OCI-M1 (cell line): ENCODE data around the gene SPARC.

Experiments
- DNase-seq: peaks from one replicate; lab custom pipeline; 2025; lab: John Stamatoyannopoulos, UW

SPARC gene

DNA sequence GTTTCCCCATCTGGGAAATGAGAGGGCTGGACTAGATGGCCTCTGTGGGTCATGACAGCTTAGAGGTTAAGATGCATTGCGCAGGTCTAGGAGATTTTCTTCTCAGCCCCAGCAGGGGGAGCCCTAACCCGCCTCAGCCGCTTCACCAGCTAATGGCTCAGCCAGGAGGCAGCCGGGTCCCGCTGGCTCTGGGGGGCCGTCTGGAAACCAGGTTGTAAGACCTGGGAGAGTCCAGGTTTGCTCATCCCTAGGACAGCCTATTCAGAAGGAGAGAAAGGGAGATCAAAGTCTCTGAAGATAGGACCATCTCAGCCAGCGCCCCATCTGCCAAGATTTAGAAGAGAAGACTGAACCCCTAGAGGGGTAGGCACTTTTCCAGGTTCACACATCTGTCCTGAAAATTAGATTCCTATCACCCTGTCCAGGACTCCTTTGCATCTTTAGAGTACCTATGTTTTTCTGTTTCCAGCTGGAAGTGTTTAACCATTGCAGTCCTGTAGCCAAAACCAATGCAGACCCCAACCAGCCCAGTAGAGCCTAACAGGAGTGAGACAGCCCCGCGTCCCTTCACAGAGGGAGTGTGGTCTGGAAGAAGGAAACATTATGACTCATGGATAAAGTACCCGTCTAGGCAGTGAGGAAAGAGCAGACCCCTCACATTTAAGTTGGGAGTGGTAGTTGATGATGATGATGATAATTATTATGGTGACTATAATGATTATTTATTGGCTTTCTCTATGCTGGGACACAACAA is 27.5 kb downstream of the SPARC start:
- peak; percentile 85 for DNase-seq

DNA sequence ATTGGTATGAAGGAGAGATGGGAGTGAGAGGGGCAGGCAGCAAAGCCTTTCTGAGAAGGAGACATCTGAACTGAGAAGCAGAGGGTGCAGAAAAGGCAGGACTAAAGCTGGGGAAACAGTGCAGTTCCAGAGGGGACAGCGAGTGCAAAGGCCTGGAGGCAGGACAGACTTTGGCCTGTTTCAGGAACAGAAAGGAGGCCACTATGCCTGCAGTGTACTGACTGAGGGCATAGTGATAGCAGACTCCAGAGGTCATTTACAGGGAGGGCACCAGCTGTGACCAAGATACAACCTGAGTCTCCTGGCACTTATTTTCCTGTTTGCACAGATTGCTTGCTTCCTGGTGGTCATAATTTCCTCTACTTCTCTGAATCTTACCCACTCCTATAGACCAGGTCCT is 29.6 kb downstream of the SPARC start:
- DNase-seq = no peak

DNA sequence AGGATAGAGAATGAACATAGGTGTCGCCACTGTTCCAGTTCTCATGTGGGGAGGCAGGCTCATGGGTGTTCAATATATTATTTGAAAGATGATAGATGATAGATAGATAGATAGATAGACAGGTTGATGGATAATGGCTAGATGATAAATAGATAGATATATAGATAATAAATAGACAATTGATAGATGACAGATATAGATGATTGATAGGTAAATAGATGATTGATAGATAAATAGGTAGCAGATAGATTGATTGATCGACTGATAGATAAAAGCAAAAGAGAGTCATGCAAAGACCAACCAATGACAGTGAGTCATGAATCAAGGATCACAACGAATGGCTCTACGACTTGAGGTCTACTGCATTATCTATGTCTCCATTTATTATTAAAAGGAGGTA is 30.4 kb downstream of the SPARC start:
- DNase-seq = no peak

DNA sequence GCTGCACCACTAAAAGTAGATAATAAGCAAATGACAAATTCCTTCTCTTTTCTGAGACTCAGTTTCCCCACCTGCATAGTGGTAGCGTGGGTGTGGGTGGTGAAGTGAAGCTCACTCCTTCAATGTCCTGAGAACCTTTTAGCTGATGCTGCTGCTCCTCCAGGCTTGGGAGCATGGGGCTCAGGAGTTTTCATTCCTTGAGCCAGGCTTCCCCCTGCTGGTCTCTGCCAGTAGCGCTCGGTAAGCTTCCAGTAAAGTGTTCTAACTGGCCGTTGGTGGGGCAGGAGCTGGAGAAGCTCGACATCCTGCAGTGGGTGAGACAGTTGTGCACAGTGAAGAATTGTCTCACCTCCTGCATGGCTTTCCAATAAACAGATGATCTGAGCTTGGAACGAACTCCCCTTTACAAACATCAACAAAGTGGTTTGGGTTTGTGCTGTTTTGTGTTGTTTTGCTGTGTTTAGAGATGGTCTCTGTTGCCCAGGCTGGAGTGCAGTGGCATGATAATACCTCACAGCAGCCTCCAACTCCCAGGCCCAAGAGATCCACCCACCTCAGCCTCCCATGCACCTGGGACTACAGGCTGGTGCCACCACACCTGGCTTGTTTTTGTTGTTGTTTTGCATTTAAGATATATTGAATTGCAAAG is 34.6 kb downstream of the SPARC start:
- peak; percentile 88 for DNase-seq

DNA sequence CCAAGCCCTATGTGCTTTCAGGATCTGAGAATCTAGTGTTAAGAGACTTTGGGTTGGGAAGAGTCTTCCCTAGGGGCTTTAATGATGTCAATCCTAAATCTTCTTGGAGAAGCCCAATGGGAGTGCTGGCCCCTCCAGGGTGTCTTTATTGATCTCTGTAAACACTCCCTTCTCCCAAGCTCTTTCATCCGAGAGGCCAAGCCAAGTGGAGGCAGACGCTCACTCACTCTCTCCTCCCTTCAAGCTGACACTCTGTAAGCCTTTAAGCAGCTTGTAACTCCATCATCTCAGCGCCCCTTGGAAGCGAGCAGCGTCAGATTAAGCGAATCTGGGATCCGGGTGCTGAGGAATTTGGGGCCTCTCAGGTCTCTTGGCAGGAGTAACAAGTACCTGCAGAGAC is 37.7 kb downstream of the SPARC start:
- no peak for DNase-seq

- DNase-seq = no peak
Measured at GRCh38 chr5:151648089-151648488, 38.6 kb downstream of the SPARC start.

DNA sequence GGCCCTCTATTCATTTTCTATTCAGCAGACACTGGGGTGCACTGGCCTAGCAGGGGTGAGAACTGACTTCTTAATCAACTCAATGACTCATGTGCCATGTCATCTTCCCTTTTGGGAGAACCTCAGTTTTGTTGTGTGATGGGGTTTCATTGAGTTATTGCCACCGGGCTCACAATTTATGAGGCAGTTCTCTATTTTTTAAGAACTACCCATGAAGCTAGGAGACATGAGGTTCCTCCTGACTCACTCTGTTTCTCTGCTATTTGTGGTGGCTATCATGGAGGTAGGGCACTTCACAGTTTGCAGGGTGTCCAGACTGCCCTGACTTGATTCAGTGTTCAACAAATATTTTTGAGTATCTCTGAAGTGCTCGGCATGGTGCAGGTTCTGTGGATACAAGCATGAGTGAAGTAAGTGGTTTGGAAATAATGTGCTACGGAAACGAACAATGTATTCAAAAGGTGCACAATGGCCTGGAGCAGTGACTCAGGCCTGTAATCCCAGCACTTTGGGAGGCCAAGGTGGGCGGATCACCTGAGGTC is 39.3 kb downstream of the SPARC start:
- DNase-seq = no peak

DNA sequence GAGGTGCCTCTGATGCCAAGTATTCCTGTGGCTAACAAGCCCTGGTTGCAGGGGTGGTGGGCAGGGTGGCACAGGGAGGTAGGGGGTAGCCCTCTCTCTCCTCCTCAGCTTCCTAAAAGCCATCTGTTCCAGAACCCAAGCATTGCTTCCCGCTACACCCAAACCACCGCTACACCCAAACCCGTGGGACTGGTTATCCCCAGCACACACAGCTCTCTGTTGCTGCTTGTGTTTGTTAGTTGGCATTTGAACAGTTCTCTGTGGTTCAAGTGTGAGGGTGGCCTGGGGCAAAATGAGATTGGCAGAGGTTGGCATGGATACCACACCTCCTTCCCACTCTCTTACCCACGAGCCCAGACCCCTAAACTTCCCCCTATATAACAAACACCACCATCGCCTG is 40.4 kb downstream of the SPARC start:
- DNase-seq = no peak

DNA sequence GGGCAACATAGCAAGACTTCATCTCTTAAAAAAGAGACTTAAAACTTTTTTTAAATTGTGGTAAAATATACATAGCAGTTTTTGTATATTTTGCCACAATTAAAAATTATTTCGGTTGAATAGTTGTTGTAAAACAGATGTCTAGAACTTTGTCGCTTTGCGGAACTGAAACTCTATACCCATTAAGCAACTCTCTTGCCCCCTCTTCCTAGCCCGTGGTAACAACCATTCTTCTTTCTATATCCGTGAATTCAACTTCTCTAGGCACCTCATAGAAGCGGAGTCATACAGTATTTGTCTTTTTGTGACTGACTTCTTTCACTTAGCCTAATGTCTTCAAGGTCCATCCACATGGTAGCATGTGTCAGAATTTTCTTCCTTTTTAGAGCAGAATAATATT is 43.3 kb downstream of the SPARC start:
- DNase-seq = no peak

GRCh38 chr5:151642472-151643140 is 44.1 kb downstream of the SPARC start:
- DNase-seq = no peak

GRCh38 chr5:151638619-151639018 is 48.1 kb downstream of the SPARC start:
- no peak for DNase-seq

GRCh38 chr5:151637676-151638075 is 49.0 kb downstream of the SPARC start:
- DNase-seq = no peak

DNA sequence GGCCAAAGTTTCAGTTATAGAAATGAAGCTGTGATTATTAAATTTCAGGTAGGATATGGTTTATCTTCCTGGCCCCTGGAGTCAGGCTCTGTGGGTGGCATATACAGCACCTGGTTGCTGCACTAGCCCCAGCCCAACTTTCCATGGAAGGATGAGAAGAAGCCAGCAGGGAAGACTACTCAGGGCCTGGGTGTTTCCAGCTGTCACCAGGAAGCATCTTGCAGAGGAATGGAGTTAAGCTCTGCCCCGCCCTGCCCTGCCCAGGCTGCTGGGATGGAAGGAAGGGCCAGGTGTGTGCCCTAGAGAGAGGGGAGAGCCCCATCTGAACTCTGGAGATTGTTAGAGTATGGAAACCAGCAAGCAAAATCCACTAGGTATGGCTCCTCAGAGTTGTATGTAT is 52.8 kb downstream of the SPARC start:
- no peak for DNase-seq

DNA sequence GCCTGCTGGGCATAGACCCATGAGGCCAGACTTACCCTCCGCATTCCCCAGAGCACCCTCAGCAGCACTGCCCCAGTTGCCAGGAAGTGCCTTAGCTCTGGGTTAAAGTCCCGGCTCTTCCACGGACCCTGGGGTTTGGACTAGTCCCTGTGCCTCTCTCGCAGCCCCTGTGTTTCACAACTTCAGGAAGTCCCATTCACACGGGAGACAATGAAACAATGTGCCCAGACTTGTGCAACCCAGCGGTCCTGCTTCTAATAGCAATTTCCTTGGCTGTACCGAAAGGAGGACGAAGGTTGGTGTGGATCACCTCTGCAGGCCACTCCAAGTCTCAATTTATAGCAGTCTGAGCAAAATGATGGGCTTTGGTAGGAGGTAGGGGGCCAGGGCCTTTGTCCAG is 53.8 kb downstream of the SPARC start:
- no peak for DNase-seq

DNA sequence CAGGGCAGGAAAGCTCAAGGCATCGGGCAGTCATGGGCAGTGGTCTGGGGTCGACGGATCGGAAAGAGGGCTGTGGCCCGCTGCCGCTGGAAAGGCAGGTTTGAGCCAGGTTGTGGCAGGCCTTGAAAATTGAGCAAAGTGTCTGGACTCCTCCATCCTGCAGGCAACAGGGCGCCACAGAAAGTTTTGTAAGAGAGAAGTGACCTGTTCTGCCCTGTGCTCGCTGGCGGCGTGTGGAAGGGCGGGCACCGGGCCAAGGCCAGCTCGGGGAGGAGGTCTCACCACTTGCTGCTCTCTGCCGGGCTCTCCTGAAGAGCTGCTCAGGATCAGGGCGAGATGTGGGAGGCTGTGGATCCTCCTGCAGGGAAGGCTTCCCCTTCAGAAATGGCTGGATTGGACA is 54.2 kb downstream of the SPARC start:
- no peak for DNase-seq

DNA sequence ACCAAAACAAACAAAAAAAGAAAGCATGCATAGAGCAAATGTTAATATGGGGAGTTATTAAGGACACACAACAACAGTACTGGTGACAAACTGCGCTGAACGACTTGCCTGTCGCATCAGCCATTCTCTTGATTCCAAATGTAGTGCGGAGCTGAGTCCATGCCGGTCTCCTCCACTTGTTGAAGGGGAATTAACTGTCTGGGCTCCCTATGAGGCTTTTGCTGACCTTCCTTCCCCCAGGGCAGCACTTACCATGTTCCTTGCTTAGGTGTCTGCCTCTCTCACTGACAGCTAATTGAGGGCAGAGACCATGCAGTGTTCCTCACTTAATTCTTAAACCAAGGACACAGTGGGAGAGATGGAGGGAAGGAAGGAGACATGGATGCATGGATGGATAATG is 54.8 kb downstream of the SPARC start:
- no peak for DNase-seq

GRCh38 chr5:151630088-151630487 is 56.6 kb downstream of the SPARC start:
- DNase-seq = no peak

DNA sequence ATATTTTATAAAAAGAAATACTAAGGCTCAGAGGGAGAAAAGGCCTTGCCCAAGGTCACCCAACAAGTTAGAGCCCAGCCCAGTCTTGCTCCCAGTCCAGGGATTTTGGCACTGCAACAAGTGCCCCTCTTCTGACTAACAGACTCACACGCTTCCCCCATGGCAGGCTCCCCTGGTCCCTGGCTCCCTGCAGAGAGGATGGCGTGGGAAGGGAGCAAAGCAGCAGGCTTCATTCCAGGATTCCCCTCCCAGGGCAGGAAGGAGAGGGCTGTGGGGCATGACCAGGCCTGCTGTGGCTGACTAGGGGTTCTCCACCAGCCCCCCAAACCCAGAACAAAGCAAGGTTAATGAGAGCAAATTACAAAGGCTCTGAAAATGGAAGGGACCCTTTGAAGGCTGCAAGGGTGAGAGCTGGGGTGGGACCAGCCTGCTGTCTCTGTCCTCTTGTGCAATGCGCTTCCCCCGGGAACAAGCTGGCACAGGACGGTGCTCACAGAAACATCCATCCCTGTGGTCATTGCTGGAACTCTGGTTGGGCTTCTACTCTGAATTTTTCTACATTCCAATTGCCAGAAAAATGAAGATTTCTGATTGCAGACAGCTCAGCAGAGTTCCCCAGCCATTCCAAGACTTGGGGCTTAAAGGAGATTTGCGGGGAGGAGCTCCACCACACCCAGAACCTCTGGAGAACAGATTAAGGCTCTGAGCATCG is 58.4 kb downstream of the SPARC start:
- DNase-seq = no peak

DNA sequence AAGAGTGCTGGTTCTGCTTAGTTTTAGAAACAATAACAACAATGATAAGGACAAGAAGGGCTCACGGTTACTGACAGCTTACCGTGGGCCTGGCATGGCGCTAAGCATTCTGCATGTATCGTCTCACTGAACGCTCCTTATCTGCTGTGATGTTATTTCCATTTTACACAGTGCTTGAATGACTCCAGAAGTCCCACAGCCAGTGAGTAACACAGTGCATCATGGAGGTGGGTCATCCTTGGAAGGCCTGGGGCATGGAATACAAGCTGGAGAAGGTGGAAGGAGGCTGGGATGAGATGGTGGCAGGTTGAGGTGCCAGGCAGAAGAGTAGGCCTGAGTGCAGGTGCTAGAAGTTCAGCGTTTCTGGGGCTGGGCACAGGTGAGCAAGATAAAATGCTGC is 59.1 kb downstream of the SPARC start:
- DNase-seq = no peak

DNA sequence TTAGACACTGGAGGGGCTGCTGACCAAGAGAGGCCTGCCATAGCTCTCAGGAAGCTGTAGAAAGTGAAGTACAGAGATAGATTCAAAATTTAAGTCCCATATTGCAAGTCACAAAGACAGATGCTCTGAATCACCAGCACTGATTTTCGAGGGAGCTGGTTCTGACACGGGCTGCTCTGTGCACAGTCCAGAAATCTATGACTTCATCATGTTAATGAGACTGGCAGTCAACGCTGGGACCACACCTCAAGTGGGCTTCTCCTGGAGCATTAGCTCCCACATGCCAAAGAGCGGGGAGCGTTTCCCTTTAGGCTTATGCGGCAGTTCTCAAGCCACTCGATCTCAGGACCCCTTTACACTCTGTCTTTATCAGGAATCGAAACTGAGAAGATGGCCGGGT is 61.4 kb downstream of the SPARC start:
- no peak for DNase-seq

- DNase-seq = no peak
Measured at GRCh38 chr5:151624476-151624875, 62.2 kb downstream of the SPARC start.

DNA sequence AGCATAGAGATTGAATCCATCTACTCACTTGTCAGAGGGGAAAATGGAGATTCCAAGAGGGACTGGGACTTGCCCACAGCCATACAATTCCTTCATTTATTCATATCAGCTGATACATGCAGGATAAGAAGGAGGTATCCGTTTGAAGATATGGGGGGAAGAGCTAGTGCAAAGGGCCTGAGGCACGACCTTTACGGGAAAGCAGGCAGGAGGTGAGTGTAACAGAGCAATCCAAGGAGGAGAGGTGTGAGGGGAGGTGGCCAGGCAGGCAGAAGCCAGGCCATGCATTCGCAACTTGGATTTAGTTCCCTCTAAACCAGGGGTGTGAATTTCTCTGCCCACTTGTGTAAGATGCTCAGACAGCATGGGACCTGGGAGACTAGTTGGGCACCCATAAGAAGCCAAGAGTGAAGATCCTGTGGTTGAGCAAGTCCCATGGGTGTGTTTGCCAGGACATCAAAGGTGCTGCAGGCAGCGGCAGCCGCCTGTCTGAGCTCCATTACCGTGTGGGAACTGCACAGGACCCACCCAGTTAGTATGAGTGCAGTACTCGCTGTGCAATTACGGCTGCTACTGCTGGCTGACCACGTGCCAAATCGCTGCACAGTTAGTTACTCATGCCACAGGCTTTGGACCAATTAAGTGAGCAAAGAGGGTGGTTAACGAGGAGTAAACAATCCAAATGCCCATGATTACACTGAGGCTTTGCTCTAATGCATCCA is 64.2 kb downstream of the SPARC start:
- no peak for DNase-seq
